NCI-H510A (cell line): ENCODE measurements around the gene CLDN25.

Experiments
- DNase-seq: peaks from one replicate; lab custom pipeline; 2025; lab: John Stamatoyannopoulos, UW

CLDN25 gene

DNA sequence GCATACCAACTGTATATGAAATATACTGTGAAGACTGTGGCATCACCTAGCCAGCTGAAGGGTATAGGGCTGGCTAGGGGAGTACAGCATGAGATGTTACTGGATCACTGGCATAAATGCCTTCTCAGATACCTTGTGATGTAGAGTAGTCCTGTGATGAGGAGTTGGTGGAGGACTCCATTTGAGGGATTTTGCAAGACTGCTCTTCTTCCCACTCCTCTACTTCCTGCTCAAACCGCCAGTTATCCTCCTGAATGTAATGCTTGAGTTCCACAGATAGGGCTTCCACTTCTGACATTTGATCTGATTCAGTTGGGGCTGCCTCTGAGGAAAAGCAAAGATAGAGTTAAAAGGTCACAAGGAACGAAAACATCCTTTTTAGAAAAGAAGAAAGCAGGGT, 29.3 kb downstream of the CLDN25 start:
- no peak for DNase-seq

- no peak for DNase-seq
These were observed 34.6 kb downstream of the CLDN25 start for GRCh38 chr11:113814181-113814580.

DNA sequence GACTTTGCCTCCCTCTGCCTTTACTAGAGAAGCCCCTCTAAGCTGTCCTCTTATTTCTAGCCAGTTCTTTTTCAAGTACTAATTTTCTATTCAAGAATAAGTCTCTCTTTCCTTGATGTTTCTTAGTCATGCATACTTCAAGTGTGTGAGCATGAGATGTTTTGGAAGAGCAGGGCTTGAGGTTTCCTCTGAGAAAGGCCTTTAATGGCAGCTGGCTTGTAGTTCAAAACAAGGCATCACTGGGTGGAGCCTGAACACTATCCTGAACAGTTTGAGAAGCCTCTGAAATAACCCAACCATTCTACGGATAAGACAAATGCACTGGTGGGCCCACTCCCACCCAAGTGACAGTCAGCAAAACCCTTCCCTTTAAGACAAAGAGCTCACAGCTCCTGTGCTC, 37.6 kb downstream of the CLDN25 start:
- no peak for DNase-seq

DNA sequence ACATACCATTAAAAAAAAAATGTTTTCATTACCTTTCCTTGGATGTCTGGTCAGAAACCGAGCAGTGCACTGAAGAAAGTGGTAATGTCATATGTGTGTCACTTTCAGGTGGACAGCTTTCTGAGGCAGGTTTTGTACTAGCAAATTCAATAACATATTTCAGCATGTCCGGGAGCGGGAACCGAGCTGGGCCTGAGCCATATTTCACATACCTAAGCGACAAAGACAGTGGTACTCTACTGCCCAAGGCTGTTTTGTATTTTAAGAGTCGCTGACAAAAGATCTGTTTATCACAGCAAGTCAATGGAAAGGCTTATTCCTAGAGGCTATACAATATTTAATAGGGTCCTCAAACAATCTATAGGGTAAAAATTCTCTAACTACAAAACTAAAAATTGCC, 38.0 kb downstream of the CLDN25 start:
- no peak for DNase-seq

GRCh38 chr11:113818426-113818825, 38.8 kb downstream of the CLDN25 start:
- no peak for DNase-seq

GRCh38 chr11:113827477-113827876, 47.9 kb downstream of the CLDN25 start:
- no peak for DNase-seq

DNA sequence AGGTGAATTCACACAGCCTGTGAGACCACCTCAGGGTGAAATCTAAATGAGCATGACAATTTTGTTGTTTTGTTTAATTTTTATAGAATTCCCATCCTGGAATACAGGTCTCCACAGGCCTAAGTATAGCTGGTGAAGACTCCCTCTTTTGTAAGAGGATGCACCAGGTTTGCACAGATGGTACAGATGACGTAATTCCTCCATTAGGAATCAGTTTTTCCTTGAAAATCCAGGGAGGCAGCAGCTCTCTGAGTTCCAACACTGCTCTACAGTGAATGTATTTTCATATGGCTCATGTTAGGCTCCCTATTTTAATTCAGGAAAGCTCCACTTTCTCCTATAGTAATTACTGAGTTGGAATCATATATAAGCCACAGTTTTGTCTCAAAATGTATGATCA, 48.6 kb downstream of the CLDN25 start:
- DNase-seq = no peak

DNA sequence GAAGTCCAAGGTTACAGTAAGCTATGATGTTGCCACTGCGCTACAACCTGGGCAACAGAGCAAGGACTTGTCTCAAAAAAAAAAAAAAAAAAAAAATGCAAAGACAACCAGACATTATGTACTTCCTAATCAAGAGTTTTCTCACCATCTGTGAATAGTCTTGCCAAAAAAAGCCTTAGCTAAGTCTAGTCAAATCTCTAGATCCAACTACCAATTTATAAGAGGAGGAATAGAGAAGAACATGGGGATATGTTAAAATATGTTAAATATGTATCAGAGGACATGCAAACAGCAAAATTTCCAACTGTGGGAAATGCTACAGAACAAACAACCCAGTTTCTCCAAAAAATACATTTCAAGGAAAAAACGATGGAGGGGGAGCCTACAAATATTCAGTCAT, 50.2 kb downstream of the CLDN25 start:
- DNase-seq = no peak
